Fibroblast of lung (primary cell): ENCODE data around the gene TET1. TPM values are rescaled to one million over a fixed set of nuclear protein-coding genes. Genes with fewer than 3 reads are reported as not detected.

Experiments
- DNase-seq, 2 donors: peaks; one replicate each; pipeline versions ENCODE4 v3.0.0 to v3.0.0-alpha.2; 2010; ENCODE audit warnings: low read depth in 2 of 2
- H2AFZ ChIP-seq: 2 replicates; pipeline ENCODE4 v1.5.1; 2012; ENCODE audit warnings: low read length, control low read depth, inconsistent platforms
- H3K27ac ChIP-seq: 2 replicates; pipeline ENCODE4 v1.5.1; 2011; ENCODE audit warnings: low read length, control low read depth; ENCODE audit not compliant: insufficient read depth
- H3K27me3 ChIP-seq: 2 replicates; pipeline ENCODE4 v1.5.1; 2011; ENCODE audit warnings: mild to moderate bottlenecking, low read length; ENCODE audit not compliant: control insufficient read depth, insufficient read depth
- H3K36me3 ChIP-seq: 2 replicates; pipeline ENCODE4 v1.5.1; 2011; ENCODE audit warnings: low read length; ENCODE audit not compliant: control insufficient read depth, insufficient read depth
- H3K4me1 ChIP-seq: 2 replicates; pipeline ENCODE4 v1.5.1; 2011; ENCODE audit warnings: low read length; ENCODE audit not compliant: control insufficient read depth, insufficient read depth; ENCODE audit errors: extremely low read depth
- H3K4me2 ChIP-seq: 2 replicates; pipeline ENCODE4 v1.5.1; 2011; ENCODE audit warnings: low read length, control low read depth; ENCODE audit not compliant: insufficient read depth; ENCODE audit errors: extremely low read depth
- H3K4me3 ChIP-seq, 4 experiments: fragments of 200-600 bp in 1 of 4; sonication (generic) in 1 of 4; replicated peaks in 1 of 4; 2 replicates each; pipeline ENCODE4 v1.5.1; 2011 to 2016; ENCODE audit warnings: low read length in 4 of 4, low read depth in 3 of 4, mild to moderate bottlenecking in 3 of 4, control low read depth in 2 of 4, inconsistent platforms in 1 of 4, mixed read lengths in 1 of 4; ENCODE audit not compliant: insufficient read depth in 1 of 4; ENCODE audit errors: control extremely low read depth in 1 of 4
- H3K79me2 ChIP-seq: 2 replicates; pipeline ENCODE4 v1.5.1; 2012; ENCODE audit warnings: mild to moderate bottlenecking, low read length, inconsistent platforms; ENCODE audit not compliant: control insufficient read depth, insufficient read depth
- H3K9ac ChIP-seq: 2 replicates; pipeline ENCODE4 v1.5.1; 2011; ENCODE audit warnings: mild to moderate bottlenecking, low read length, control low read depth; ENCODE audit not compliant: insufficient read depth
- H3K9me3 ChIP-seq: 2 replicates; pipeline ENCODE4 v1.5.1; 2012; ENCODE audit warnings: low read depth, low read length; ENCODE audit not compliant: control insufficient read depth, insufficient read depth
- H4K20me1 ChIP-seq: 2 replicates; pipeline ENCODE4 v1.5.1; 2011; ENCODE audit warnings: low read length; ENCODE audit not compliant: control insufficient read depth, insufficient read depth; ENCODE audit errors: extremely low read depth
- EZH2 ChIP-seq: IDR thresholded peaks from 2 replicates; pipeline ENCODE4 v1.5.1; 2012; ENCODE audit warnings: low read length, control low read depth, mild to moderate bottlenecking; ENCODE audit errors: missing control alignments
- polyA plus RNA-seq, 2 donors: library from polyadenylated mRNA; depleted of rRNA in 1 of 2; stranded (reverse) in 1 of 2; unstranded in 1 of 2; fragments of >200 nt; gene quantifications; 2 replicates each; pipeline ENCODE4 v1.2.1, GENCODE V29; 2011 to 2012; ENCODE audit warnings: missing spikeins in 1 of 2
- total RNA-seq: library from RNA; depleted of rRNA; stranded (reverse); fragments of >200 nt; gene quantifications from 2 replicates; pipeline ENCODE4 v1.2.1, GENCODE V29; 2014
- TF ChIP-seq, protein P1 (sequence below), 2 donors: IDR thresholded peaks in 1 of 2; conservative IDR thresholded peaks in 1 of 2; 1 replicate in 1 of 2; 2 replicates in 1 of 2; pipeline ENCODE4 v1.5.1; 2011 to 2012; ENCODE audit warnings: low read length in 2 of 2, control low read depth in 1 of 2, inconsistent platforms in 1 of 2, low read depth in 1 of 2, mild to moderate bottlenecking in 1 of 2

TET1 gene
- total and polyA plus RNA-seq, 2 donors (not counting 1 experiment from before 2014, with no cell fraction given), result 3.3 to 4.7 TPM

DNA sequence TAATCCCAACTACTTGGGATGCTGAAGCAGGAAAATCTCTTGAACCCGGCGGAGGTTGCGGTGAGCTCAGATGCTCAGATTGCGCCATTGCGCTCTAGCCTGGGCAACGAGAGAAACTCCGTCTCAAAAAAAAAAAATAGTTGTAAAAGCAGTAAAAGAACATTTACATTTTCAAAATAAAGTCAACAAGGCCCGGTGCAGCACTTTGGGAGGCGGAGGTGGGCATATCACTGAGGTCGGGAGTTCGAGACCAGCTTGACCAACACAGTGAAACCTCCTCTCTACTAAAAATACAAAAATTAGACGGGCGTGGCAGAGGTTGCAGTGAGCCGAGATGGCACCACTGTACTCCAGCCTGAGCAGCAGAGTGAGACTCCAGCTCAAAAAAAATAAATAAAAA lies 164.9 kb downstream of the TET1 start:
- no peak for TF ChIP-seq EZH2
- TF ChIP-seq, protein P1, sequence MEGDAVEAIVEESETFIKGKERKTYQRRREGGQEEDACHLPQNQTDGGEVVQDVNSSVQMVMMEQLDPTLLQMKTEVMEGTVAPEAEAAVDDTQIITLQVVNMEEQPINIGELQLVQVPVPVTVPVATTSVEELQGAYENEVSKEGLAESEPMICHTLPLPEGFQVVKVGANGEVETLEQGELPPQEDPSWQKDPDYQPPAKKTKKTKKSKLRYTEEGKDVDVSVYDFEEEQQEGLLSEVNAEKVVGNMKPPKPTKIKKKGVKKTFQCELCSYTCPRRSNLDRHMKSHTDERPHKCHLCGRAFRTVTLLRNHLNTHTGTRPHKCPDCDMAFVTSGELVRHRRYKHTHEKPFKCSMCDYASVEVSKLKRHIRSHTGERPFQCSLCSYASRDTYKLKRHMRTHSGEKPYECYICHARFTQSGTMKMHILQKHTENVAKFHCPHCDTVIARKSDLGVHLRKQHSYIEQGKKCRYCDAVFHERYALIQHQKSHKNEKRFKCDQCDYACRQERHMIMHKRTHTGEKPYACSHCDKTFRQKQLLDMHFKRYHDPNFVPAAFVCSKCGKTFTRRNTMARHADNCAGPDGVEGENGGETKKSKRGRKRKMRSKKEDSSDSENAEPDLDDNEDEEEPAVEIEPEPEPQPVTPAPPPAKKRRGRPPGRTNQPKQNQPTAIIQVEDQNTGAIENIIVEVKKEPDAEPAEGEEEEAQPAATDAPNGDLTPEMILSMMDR (conservative IDR thresholded peaks at IDR 0.05 in 1 of 2, IDR thresholded peaks at IDR 0.05 in 1 of 2; ENCODE audit: low read depth in 1 of 2, low read length in 2 of 2), result no peak
- Histone ChIP-seq H3K9me3 (no peaks in the 10 kb centered on the region), H3K4me3 (no peak overlapping the region), H3K4me1 (no peaks in the 10 kb centered on the region), H3K79me2 (peaks cover 40% of the 10 kb centered on the region), H3K9ac (no peak overlapping the region), H2AFZ (no peak overlapping the region), H4K20me1 (no peaks in the 10 kb centered on the region), H3K36me3 (peaks cover 15% of the 10 kb centered on the region), H3K27ac (no peak overlapping the region), H3K4me2 (no peak overlapping the region), H3K27me3 (no peaks in the 10 kb centered on the region)
- no peak for DNase-seq

DNA sequence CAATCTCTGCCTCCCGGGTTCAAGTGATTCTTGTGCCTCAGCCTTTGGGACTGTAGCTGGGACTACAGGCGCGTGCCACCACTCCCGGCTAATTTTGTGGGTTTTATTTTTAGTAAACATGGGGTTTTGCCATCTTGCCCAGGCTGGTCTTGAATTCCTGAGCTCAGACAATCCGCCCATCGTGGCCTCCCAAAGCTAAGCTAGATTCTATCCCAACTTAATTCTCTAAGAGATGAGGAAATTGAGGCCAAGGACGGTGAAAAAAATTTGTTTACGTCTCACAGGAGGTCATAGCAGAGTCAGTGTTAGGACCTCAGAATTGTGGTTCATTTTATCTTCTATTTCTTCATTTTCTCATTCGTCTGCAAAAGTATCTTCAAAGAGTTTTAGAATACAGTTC lies 167.0 kb downstream of the TET1 start:
- Histone ChIP-seq H3K27me3 (no peaks in the 10 kb centered on the region), H3K79me2 (peaks cover 30% of the 10 kb centered on the region), H3K4me1 (no peaks in the 10 kb centered on the region), H3K9me3 (no peaks in the 10 kb centered on the region), H3K27ac (no peak overlapping the region), H2AFZ (no peak overlapping the region), H3K9ac (no peak overlapping the region), H3K36me3 (peaks cover 17% of the 10 kb centered on the region), H3K4me2 (no peak overlapping the region), H3K4me3 (no peak overlapping the region), H4K20me1 (no peaks in the 10 kb centered on the region)
- no peak for DNase-seq
- TF ChIP-seq, protein P1 (conservative IDR thresholded peaks at IDR 0.05 in 1 of 2, IDR thresholded peaks at IDR 0.05 in 1 of 2; ENCODE audit: low read depth in 1 of 2, low read length in 2 of 2), result no peak
- TF ChIP-seq EZH2, result no peak

DNA sequence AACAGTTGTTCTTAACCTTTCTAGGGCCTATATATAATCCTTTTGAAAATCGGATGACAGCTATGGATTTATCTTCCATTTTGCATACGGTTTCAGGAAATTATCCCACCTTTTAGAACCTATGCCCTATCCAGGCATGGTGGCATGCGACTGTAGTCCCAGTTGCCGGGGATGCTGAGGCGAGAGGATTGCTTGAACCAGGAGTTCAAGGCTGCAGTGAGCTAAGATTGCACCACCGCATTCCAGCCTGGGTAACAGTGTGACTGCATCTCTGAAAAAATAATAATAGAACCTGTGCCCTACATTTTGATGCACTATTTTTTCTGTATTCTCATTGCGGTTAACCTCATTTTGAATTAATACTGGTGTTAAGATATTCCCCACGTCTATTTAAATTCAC lies 172.5 kb downstream of the TET1 start:
- no peak overlapping the region for H3K27ac ChIP-seq
- no peaks in the 10 kb centered on the region for H3K27me3 ChIP-seq
- H3K4me1 ChIP-seq, result no peaks in the 10 kb centered on the region
- H3K9me3 ChIP-seq, result no peaks in the 10 kb centered on the region
- peaks cover 18% of the 10 kb centered on the region for H3K79me2 ChIP-seq
- no peak overlapping the region for H2AFZ ChIP-seq
- no peak for TF ChIP-seq EZH2
- TF ChIP-seq, protein P1 (conservative IDR thresholded peaks at IDR 0.05 in 1 of 2, IDR thresholded peaks at IDR 0.05 in 1 of 2; ENCODE audit: low read depth in 1 of 2, low read length in 2 of 2), result no peak
- no peak overlapping the region for H3K4me2 ChIP-seq
- peaks cover 12% of the 10 kb centered on the region for H3K36me3 ChIP-seq
- no peak overlapping the region for H3K9ac ChIP-seq
- H3K4me3 ChIP-seq, result no peak overlapping the region
- no peaks in the 10 kb centered on the region for H4K20me1 ChIP-seq
- no peak for DNase-seq
